Nephron progenitor cell (in vitro differentiated cells): ENCODE results near the gene NUMB.
"Not testable (repeated sequence)": the region's sequence is repeated elsewhere in the genome, so short reads cannot be mapped to it uniquely, and the experiment has no call there.

Experiments
- DNase-seq: peaks from one replicate; pipeline ENCODE4 v3.0.0; 2021
- H3K27ac Mint-ChIP-seq: 2 replicates; pipeline ENCODE4 v1.8.0; 2021; ENCODE audit warnings: mild to moderate bottlenecking, moderate library complexity, mixed read lengths
- H3K27me3 Mint-ChIP-seq: 2 replicates; pipeline ENCODE4 v1.8.0; 2021; ENCODE audit warnings: mild to moderate bottlenecking, low read depth, mixed read lengths; ENCODE audit not compliant: poor library complexity
- H3K36me3 Mint-ChIP-seq: 2 replicates; pipeline ENCODE4 v1.8.0; 2021; ENCODE audit warnings: low read depth, mixed read lengths
- H3K4me1 Mint-ChIP-seq: 2 replicates; pipeline ENCODE4 v1.8.0; 2021; ENCODE audit warnings: mixed read lengths
- H3K4me3 Mint-ChIP-seq: 2 replicates; pipeline ENCODE4 v1.8.0; 2021; ENCODE audit warnings: mild to moderate bottlenecking, moderate library complexity, mixed read lengths
- H3K9me3 Mint-ChIP-seq: 2 replicates; pipeline ENCODE4 v1.8.0; 2021; ENCODE audit warnings: mild to moderate bottlenecking, moderate library complexity, mixed read lengths
- CTCF ChIP-seq: fragments of 200-600 bp; sonication (generic); IDR thresholded peaks from 2 replicates; pipeline ENCODE4 v1.5.0; 2021; ENCODE audit warnings: antibody characterized with exemption

The NUMB gene

GRCh38 chr14:73424453-73424852 lies 33.9 kb downstream of the NUMB start:
- Mint-ChIP-seq H3K4me3 (no peak overlapping the region), H3K27ac (peak overlapping the region; percentile 15), H3K9me3 (peaks cover 3% of the 10 kb centered on the region), H3K27me3 (peaks cover 3% of the 10 kb centered on the region), H3K4me1 (peaks cover 14% of the 10 kb centered on the region), H3K36me3 (peaks cover 42% of the 10 kb centered on the region)
- no peak for DNase-seq
- TF ChIP-seq CTCF = no peak

GRCh38 chr14:73423092-73423491 lies 35.3 kb downstream of the NUMB start:
- Mint-ChIP-seq H3K36me3 (peaks cover 49% of the 10 kb centered on the region), H3K4me1 (peaks cover 14% of the 10 kb centered on the region), H3K9me3 (peaks cover 13% of the 10 kb centered on the region)
- not testable (repeated sequence) for H3K27me3 Mint-ChIP-seq, H3K27ac Mint-ChIP-seq, H3K4me3 Mint-ChIP-seq, DNase-seq

- H3K9me3 Mint-ChIP-seq = peaks cover 19% of the 10 kb centered on the region
- H3K4me3 Mint-ChIP-seq = no peak overlapping the region
- H3K27me3 Mint-ChIP-seq = peaks cover 3% of the 10 kb centered on the region
- H3K36me3 Mint-ChIP-seq = peaks cover 51% of the 10 kb centered on the region
- TF ChIP-seq CTCF = no peak
- peaks cover 14% of the 10 kb centered on the region for H3K4me1 Mint-ChIP-seq
- DNase-seq = no peak
- peak overlapping the region; percentile 57 for H3K27ac Mint-ChIP-seq
Measured at GRCh38 chr14:73422515-73422914, 35.8 kb downstream of the NUMB start.

GRCh38 chr14:73418227-73418626 lies 40.1 kb downstream of the NUMB start:
- no peak overlapping the region for H3K4me3 Mint-ChIP-seq
- H3K4me1 Mint-ChIP-seq = peaks cover 10% of the 10 kb centered on the region
- H3K27ac Mint-ChIP-seq = no peak overlapping the region
- H3K27me3 Mint-ChIP-seq = no peaks in the 10 kb centered on the region
- H3K36me3 Mint-ChIP-seq = peaks cover 69% of the 10 kb centered on the region
- H3K9me3 Mint-ChIP-seq = peaks cover 39% of the 10 kb centered on the region
- no peak for DNase-seq
- no peak for TF ChIP-seq CTCF

GRCh38 chr14:73406248-73406647 lies 52.1 kb downstream of the NUMB start:
- not testable (repeated sequence) for H3K4me1 Mint-ChIP-seq, H3K27me3 Mint-ChIP-seq, H3K4me3 Mint-ChIP-seq, H3K27ac Mint-ChIP-seq, DNase-seq, H3K9me3 Mint-ChIP-seq
- peaks cover 55% of the 10 kb centered on the region for H3K36me3 Mint-ChIP-seq

GRCh38 chr14:73403181-73403752 lies 55.1 kb downstream of the NUMB start:
- H3K9me3 Mint-ChIP-seq = peaks cover 4% of the 10 kb centered on the region
- peak overlapping the region; percentile 18 for H3K27ac Mint-ChIP-seq

More at GRCh38 chr14:73403181-73403752, 55.1 kb downstream of the NUMB start:
- no peaks in the 10 kb centered on the region for H3K27me3 Mint-ChIP-seq
- DNase-seq = no peak
- no peak overlapping the region for H3K4me3 Mint-ChIP-seq
- H3K4me1 Mint-ChIP-seq = peaks cover under 1% of the 10 kb centered on the region
- peaks cover 33% of the 10 kb centered on the region for H3K36me3 Mint-ChIP-seq
- TF ChIP-seq CTCF = no peak
